HG03175 (cell line): Measurements from ENCODE around the gene MECR.

Source experiments
- ATAC-seq: cut with Tn5 transposase; IDR thresholded peaks from one replicate; pipeline ENCODE4 v1.9.1; 2021; ENCODE audit warnings: mild to moderate bottlenecking, moderate library complexity; ENCODE audit not compliant: unreplicated experiment

Gene MECR

DNA sequence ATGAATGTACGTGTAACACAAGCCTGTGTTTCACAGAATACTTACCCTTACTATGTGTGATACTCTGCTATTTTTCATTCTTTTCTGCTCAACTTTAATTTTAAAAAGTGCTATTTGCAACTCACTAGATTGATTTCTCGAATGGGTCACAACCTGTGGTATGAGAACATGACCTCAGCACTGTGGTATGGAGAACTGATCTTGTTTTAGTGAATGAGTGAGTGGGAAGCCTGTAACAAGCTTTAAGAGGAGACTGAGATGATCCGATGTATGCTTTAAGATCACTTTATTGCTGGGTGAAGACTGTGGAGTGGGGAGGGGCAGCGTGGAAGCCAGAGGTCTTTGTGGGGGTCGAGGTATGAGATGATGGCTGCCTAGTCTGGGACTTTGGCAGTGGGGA lies 21.6 kb downstream of the MECR start:
- no peak for ATAC-seq

DNA sequence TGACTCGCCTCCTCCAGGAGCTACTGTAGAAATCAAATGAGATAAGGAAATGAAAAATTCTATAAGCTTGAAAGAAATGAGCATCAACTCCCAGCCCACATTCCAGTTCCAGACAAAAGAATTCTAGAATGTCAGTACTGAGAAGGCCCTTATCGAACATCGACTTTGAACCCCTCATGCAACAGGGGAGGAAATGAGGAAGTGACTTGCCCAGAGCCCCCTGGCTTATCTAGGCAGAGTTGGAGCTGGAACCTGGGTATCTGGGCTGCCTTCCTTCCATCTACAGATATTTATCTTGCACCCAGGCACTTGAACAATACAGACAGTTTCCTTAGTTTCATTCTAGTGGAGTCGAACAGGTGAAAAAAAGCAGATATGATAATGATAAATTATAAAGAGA lies 22.3 kb downstream of the MECR start:
- ATAC-seq = no peak

DNA sequence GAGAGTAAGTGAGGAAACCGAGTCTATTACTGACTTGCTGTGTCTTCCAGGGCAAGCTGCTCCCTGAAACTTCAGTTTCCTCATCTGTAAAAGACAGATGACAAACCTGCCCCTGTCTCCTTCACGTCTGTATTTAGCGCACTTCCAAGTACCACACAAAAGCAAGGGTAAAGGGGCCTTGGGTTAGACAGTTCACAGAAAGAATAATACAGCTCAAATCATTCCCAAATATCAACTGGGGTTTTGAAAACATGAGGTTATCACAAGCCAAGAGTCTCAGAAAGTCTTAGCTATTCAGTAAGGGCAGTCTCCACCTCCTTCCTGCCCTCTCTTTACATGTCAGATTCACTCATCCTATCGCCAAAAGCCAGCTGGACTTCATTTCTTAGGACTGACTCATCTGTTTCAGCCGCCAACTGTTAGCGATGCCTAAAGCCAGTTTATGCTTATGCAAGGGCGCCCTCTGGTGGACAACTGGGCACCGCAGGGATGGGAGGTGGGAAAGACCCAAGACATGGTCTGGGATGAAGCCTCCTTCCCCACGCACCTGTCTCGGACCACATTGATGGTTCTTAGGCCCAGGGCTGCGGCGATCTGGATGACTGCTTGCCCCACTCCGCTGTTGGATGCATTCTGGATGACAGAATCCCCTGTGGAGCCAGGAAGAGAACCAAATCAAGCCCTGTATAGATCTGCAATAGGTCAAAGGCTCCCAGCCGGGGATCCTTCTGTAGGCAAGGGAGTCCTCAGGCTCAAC lies 28.0 kb downstream of the MECR start:
- ATAC-seq = peak; percentile 73

DNA sequence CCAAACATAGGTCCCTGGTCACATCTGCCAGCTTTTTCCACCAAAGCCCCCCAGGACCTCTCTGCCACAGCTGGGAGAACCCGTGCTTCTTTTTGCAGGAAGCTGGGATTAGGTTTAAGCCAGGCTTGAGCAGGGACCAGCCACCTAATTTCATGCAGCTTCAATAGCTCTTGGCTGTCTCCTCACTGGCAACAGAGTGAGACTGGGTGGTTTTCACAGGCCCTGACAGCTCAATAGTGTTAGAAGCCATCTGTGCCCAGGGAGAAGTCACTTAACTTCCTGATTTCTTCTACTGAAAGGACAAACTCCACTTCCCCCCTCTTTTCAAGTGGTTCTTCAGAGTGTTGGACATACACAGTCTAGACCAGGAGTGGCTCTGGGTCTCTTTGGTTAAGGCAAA lies 28.7 kb downstream of the MECR start:
- ATAC-seq = no peak

DNA sequence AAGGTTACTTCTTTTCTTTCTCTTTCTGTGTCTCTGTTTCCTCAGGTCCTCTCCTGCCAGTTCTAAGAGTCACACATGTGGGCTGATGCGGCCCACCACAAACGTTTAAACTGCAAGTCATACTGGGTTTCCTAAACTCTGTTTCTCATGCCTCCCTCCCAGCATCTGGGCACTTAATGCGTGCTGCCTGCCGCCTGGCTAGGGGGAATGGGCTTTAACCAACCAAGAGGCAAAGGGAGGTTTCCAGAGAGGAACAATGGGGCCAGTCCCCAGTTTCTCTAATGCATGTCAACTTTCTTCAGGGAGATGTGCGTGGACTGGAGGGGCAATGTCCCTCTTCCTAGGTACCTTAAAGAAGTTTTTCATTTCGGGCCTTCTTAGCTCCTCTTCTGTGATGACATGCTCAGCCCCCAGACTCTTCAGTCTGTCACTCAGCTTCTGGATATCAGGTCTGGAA lies 29.1 kb downstream of the MECR start:
- no peak for ATAC-seq

DNA sequence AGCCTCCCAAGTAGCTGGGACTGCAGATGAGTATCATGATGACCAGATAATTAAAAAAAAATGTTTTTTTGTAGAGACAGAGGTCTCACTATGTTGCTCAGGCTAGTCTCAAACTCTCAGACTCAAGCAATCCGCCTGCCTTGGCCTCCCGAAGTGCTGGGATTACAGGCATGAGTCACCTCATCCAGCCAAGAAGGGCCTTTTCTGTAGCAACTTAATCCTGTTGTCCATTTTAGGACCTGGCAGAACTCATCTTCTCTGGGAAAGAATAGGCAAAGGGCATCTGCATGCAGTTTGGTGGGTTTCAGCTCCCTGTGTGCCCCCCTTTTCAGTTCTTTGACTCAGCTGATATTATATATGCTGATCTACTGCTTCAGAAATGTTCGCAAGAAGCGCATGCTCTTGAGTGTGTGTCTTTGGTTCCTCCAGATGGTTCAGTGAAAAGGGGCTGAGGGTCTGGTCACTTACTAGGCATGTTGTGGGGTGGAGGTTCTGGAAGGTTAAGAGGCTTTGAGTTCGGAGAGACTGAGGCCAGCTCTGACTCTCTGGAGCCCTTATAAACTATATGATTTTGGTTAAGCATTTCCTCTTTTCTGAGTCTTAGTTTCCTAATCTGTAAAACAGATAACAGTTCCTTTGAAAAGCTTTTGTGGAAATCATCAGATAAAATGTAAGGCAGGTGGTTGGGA lies 29.7 kb downstream of the MECR start:
- no peak for ATAC-seq

DNA sequence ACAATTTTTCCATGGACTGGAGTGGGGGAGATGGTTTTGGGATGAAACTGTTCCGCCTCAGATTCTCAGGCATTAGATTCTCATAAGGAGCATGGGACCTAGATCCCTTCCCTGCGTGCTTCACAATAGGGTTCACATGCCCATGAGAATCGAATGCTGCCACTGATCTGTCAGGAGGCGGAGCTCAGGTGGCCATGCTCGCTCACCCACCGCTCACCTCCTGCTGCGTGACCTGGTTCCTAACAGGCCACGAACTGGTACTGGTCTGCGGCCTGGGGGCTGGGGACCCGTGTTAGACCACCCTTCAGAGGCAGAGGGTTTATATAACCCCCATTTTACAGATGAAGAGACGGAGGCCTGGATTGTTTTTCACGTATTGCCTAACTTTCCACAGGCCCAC lies 32.7 kb downstream of the MECR start:
- no peak for ATAC-seq

DNA sequence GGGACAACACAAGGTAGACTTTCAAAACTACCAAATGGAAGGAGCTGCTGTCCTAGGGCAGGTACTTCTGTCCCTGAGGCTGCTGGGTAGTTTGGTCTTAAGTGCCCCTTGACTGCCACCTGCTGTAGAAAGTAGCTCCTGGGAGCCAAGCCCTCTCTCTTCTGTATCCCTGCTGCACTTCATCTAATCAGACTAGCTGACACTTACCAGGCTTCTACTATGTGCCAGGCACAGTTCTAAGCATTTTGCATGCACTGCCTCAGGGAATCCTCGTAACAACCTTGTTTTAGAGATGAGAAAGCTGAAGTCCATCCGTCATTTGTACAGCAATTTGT lies 33.2 kb downstream of the MECR start:
- ATAC-seq = no peak

DNA sequence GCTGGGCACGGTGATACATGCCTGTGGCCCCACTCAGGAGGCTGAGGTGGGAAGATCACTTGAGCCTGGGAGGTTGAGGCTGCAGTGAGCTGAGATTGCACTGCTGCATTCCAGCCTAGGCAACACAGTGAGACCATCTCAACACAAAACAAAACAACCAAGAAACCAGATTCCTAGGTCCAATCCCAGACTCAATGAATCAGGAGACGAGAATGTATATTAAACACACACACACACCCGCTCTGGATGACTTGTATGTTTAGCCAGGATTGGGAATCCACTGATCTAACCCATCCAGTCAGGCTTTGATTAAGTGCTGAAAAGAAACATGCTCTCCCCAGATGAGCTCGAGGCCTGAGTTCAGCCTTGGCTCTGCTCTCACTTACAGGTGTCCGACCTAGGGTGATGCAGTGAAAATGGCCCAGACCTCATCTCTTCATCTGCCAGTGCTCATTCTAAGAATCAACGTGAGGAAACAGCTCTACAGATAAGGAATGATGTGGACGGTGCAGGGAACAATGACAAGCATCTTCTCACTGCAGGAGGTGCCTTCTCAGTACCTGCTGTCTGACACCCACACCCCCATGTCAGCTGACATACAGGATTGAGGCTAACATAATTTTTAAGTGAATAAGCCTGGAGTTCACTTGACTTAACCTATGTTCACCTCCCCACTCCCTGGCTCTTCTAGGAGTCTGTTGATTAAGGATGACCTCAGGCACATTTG lies 33.7 kb downstream of the MECR start:
- ATAC-seq = no peak

DNA sequence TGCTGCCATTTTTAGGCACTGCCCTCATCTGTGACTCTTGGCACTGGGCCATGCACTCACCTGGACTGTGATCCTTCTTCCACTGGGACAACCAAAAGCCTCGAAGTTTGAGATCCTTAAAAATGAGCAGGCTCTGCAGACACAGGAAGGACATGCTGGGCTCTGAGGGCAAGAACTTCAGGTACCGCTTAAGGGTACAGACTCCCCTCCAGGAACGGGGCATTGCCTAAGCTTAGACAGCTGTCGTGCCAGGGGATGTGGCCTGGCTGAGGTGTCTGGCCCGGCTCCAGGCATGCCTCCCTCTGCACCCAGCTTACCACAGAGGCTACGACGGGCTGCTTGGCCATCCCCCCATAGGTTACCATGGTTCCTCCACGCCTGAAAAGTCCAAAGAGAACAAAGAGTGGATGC lies 34.8 kb downstream of the MECR start:
- no peak for ATAC-seq

DNA sequence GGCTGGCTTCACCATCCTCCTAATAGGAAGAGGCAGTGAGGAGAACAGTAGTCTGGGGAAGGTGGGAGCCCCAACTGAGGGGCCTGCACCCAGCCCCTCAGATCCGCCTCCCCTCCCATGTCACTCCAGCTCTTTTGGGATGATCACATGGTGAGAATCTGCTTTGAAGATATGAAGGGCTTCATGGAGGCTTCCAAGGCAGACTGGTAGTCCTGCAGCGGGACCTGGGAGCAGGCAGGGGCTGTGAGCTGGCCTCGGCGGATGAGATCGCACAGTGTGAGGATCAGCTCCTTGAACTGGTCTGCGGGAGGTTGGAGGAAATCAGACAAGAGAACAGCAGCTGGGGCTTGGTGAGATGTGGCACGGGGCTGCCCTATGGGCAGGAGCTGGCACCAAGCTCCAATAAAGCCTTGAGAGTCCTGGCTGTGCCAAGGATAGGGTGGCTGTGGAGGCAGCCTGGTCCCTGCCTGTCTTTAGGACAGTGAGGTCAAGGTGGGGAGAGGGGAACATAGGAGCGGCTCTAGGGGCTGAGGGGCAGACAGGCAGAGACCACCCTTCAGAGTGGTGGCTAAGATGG lies 36.8 kb downstream of the MECR start:
- no peak for ATAC-seq

DNA sequence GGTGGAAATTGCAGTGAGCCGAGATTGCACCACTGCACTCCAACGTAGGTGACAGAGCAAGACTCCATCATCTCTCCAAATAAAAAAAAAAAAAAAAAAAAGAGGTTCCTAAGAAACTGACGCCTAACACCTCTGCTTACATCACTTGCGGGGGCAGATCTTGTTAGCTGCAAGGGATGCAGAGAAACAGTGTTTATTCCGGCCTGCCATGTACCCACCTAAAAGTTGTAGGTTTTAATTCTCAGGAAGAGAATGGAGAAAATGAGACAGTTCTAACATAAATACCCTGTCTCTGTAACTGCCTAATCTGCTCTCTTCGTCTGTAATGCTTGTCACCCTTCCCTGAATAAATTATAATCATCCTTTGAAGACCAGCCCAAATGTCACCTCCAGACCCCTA lies 40.0 kb downstream of the MECR start:
- ATAC-seq = no peak

DNA sequence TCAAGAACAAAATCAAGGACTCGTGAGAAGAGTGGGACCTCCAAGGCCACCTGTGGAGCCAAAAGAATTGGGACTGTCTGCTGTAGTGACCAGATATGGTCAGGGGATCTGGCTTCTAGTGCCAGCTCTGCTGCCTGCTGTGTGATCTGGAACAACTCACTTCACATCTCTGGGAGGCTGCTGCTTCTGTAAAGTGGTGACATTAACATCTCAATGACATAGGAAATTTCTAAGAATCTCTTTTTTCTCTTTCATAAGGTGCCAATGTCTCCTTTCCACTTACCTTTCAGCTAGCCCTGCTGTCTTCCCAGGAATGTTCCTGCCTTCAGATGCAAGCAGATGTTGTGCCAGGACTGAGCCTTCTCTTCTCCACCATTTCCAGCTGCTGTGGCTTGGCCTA lies 44.0 kb downstream of the MECR start:
- no peak for ATAC-seq

DNA sequence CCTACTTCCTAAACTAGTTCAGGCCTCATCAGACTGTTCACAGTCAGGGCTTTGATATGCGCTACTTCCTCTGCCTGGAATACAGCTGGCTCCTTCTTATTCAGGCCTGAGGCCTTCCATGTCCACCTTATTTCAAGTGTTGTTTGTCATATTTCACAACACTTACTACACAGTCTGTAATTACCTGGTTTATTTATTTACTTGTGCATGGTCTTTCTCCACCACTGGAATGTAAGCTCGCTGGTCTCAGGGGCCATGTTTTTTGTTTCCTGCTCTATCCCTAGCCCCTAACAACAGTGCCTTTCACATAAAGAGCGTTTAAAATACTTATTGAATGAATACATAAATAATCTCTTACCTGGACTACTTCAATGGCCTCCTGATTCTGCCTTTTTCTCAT lies 44.5 kb downstream of the MECR start:
- no peak for ATAC-seq

DNA sequence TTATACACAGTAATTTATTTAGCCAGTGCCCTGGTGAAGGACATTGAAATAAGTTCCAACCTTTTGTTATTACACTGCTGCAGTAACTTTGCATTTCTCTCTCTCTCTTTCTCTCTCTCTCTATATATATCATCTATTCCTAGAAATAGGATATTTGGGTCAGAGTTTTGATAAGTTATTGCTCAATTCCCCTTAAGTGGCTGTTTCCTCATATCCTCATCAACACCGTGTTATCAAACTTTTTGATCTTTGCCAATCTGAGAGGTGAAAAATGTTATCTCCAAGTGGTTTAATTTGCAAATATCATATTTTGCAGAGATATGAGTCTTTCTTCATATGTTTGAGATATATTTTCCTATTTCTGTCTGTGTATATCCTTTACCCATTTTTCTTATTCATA lies 47.4 kb downstream of the MECR start:
- no peak for ATAC-seq

DNA sequence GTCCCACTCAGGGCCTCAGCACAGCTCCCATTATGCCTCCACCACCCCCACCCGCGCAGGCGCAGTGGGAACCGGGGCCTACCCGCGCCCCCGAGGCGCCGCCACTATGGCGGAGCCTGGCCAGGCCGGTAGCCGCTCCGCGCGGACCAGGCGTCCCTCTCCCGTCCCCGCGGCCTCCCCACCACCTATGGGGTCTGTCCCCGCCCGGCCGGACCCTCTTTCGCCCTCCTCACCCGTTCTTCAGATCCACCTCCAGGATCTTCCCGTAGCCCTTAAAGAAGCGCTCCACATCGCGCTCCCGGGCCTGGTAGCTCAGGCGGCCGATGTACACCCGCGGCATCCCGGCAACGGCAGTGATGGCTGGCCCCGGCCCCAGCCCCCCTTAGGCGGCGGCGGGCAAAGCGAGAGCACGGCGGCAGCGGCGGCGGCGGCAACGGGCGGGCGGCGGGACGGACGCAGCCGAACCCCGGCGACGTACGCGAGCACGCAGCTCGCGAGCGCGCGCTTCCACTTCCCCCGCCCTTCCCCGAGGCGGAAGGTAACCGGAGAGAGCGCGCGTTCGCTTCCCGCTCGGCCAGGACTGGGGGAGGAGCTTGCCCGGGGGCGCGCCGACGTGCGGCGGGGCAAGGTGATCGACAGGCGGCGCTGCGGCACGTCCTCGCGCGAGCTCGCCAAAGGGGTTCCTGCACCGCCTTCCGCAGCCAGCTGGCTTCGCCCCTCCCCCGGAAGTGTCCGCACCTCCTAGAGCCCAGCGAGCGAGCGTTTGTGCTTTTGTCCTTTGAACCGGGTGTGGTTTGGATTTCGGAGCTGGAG lies 49.1 kb downstream of the MECR start, which contains the start of gene SRSF4:
TSS of gene SRSF4 (minus strand) at position 488 of the 813 bp plus-strand sequence. CDS start at position 340, 148 bp downstream.
- ATAC-seq = peak; percentile 83

DNA sequence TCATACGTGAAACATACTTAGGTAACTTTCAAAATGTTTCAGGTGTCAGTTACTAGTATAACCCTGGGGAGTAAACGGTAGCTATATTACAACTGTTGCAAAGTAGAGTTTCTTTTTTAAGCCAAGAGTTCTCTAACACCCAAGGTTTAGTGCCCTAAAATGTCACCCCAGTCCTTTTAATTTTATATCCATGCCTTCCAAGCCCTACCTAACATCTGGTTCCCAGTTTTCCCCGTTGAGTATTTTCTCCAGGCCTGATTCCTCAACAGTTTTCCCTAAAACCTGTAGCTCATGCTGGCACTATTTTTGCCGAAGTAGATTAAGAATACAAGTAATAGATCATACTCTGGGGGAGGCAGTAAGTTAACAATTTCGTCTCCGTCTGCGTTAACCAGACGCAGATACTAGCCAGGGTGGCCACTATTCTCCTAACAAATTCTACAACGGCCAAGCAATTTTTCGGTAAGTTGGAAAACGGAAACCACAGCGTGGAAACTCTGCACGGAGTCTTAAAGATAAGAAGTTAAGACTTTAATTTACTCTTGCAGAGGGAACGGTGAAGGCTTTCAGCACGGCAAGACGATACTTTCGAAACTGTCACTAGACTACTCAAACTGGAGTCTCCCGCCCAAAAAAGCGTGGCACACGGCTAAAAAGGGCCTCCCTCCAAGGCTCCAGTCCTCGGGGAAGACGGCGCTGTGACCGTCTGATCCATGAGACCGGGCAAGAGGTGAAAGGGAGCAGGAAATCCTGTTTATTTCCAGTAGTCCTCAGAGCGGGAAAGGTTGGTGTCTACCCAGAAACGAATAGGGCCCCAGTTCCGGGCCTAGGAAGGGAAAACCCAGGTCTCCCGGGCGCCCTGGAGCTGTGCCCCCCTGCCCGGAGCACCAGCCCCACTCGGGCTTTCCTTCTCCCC lies 50.0 kb downstream of the MECR start:
- ATAC-seq = peak; percentile 1

DNA sequence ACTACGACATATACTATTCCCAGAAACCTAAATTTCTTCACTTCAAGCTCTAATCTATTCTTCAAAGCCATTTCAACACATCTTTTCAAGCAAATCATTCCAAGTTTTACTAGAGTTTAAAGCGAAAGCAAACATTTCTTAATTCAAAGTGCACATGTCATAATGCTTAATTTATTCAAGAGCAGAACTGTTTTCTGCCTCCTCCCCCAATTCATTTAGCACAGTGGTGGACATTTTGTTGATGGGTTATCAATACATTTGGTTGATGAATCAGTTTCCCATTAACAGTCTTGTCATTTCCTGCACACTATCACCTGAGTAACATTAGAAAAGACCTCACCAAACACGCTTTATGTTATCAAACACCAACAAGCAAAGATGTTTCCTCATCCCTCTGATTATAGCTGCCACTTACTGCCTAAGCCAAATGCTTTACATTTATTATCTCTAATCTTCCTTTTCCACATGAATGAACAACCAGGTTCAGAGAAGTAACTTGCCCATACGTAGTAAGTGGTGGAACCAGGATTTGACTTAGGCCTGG lies 51.0 kb downstream of the MECR start:
- ATAC-seq = no peak

DNA sequence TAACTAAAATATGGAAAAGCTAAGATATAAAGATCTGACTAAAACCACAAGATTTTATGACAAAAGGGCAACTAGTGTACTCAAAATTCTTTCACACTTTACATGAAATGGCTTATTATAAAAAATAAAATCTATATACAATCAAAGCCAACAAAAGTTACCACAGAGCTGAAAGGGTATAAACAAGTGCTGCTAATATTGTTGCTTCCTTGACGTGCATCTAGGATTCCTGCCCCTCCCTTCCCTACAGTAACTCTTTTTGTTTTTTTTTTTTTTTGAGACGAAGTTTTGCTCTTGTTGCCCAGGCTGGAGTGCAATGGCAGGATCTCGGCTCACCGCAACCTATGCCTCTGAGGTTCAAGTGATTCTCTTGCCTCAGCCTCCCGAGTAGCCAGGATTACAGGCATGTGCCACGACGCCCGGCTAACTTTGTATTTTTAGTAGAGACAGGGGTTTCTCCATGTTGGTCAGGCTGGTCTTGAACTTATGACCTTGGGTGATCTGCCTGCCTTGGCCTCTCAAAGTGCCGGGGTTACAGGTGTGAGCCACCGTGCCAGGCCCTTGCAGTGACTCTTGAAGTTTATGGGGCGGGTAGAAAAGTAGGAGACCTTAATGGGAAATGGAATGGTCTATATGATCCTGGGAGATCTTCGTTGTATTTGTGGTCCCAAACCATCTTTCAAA lies 53.6 kb downstream of the MECR start:
- ATAC-seq = no peak
